Activated T-cell treated with anti-CD3 and anti-CD28 coated beads, Interleukin-2, amount 50 U/mL, for 72 hours (primary cell): ENCODE measurements around the gene SND1. TPM values are rescaled to one million over a fixed set of nuclear protein-coding genes. Genes with fewer than 3 reads are reported as not detected.
A peak's percentile ranks its signal among the peaks of the same experiment; 100 is the strongest.

Source experiments
- ATAC-seq, 2 donors: fragments of 150-1000 bp; cut with Tn5 transposase; replicated peaks in 1 of 2; 2 replicates each; pipeline ENCODE4 v1.10.0; 2021; ENCODE audit warnings: moderate library complexity in 2 of 2, mild to moderate bottlenecking in 1 of 2
- DNase-seq, 2 donors: peaks; one replicate each; pipeline ENCODE4 v3.0.0; 2021 to 2022; ENCODE audit warnings: mixed read lengths in 1 of 2
- H3K27ac Mint-ChIP-seq: one replicate; pipeline ENCODE4 v1.8.0; 2022; ENCODE audit warnings: mild to moderate bottlenecking, moderate library complexity, mixed read lengths
- H3K27me3 Mint-ChIP-seq: one replicate; pipeline ENCODE4 v1.8.0; 2022; ENCODE audit warnings: low read depth, mixed read lengths
- H3K36me3 Mint-ChIP-seq, 2 donors: one replicate each; pipeline ENCODE4 v1.8.0; 2022; ENCODE audit warnings: mixed read lengths in 2 of 2, mild to moderate bottlenecking in 1 of 2; ENCODE audit not compliant: insufficient read depth in 2 of 2
- H3K4me1 Mint-ChIP-seq: one replicate; pipeline ENCODE4 v1.8.0; 2022; ENCODE audit warnings: low read depth, mixed read lengths
- H3K4me3 Mint-ChIP-seq, 2 donors: one replicate each; pipeline ENCODE4 v1.8.0; 2022; ENCODE audit warnings: mild to moderate bottlenecking in 2 of 2, mixed read lengths in 2 of 2, moderate library complexity in 2 of 2
- H3K9me3 Mint-ChIP-seq, 2 donors: one replicate each; pipeline ENCODE4 v1.8.0; 2022; ENCODE audit warnings: mixed read lengths in 2 of 2
- total RNA-seq, 2 donors: library from RNA; stranded (reverse); gene quantifications; one replicate each; pipeline ENCODE4 v1.2.3, GENCODE V29; 2022

SND1 gene
- total RNA-seq, 2 donors from 2014 or later = 237 to 285 TPM

DNA sequence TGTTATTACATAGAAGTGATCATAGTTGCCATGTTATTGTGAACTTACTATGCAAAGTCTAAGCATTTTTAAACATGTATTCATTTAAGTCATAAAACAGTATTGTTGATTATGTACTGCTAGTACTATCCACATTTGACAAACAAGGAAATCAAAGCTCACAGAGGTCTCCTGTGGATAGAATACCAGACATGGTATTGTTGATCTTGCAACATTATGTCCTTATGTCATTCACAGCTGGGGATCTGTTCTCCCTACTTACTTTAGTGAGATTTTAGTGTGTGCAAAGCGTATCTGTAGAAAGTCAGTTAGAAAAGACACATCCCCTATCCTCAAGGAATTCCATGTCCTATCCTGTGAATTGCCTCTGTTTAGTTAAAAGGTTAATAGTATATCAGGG is 106.1 kb downstream of the SND1 start:
- no peak for ATAC-seq
- H3K4me1 Mint-ChIP-seq = peaks cover 46% of the 10 kb centered on the region
- no peaks in the 10 kb centered on the region for H3K9me3 Mint-ChIP-seq
- H3K27ac Mint-ChIP-seq = no peak overlapping the region
- no peaks in the 10 kb centered on the region for H3K36me3 Mint-ChIP-seq
- no peaks in the 10 kb centered on the region for H3K27me3 Mint-ChIP-seq
- no peak for DNase-seq
- no peak overlapping the region for H3K4me3 Mint-ChIP-seq

DNA sequence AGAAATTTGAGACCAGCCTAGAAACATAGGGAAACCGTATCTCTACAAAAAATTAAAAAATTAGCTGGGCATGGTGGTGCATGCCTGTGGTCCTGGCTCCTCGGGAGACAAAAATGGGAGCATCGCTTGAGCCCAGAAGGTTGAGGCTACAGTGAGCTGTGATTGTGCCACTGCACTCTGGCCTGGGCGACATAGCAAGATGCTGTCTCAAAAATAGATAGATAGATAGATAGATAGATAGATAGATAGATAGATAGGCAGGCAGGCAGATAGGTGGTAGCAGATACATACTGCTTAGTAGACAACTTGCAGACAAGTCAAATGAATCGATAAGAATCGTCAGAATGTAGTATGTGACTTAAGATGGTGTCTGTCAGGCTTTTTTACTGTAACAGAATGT is 106.9 kb downstream of the SND1 start:
- Mint-ChIP-seq H3K36me3 (no peaks in the 10 kb centered on the region), H3K27me3 (no peaks in the 10 kb centered on the region), H3K4me1 (peaks cover 39% of the 10 kb centered on the region), H3K4me3 (no peak overlapping the region), H3K9me3 (no peaks in the 10 kb centered on the region), H3K27ac (no peak overlapping the region)
- no peak for ATAC-seq
- DNase-seq = no peak

DNA sequence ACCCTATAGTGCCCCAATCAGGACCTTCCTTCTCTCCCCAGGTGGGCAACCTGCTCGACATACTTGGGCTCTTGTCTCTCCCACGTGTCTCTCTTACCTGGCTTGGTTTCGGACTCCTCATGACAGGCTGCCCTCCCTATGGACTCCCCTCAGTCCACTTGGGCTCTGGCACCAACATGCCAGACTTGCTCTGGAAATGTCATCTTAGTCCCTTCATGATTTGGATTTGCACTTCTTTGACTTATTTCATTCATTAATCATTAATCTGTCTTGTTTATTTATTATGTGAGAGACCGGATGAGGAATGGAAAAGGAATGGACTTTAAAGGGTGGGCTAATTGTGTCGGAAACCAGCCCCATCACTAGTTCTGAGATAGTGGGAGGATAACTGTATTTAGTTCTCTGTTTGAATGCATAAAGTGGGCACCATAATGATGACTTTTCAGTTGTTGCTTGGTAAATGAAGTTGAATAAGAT is 108.0 kb downstream of the SND1 start:
- H3K4me3 Mint-ChIP-seq = no peak overlapping the region
- no peak for ATAC-seq

DNA sequence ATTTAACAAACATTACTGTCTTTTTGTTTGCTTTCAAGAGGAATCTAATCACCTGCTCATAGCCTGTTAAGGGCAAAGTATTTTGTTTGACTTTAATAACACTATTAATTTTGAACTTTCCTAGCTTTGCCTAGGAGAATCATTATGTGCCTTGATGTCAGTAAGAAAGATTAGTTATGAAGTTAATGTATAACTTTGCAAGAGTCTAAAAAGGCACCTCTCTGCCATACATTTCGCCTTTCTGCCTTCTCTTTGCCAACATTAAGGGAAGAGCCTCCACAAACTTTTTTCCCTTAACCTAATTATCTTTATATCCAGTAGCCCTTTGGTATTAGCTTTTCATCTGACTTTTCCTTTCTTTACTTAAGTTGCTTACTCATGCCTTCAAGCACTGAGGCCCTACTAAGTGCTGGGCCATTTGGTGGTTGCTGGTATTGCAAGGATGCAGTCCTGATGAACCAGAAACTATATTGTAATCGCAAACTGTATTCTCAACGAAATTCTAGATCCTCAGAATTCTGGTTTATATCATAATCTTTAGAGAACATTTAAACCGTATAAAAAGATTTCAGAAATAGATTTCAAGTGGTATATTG is 108.5 kb downstream of the SND1 start:
- Mint-ChIP-seq H3K9me3 (no peaks in the 10 kb centered on the region), H3K36me3 (peaks cover 0 to 5% of the 10 kb centered on the region in 2 donors), H3K4me3 (no peak overlapping the region), H3K27me3 (no peaks in the 10 kb centered on the region), H3K4me1 (peaks cover 43% of the 10 kb centered on the region), H3K27ac (no peak overlapping the region)
- ATAC-seq (no peak), DNase-seq (no peak)

More for the DNA sequence above, 108.0 kb downstream of the SND1 start:
- H3K27ac Mint-ChIP-seq = no peak overlapping the region
- no peak for DNase-seq
- H3K9me3 Mint-ChIP-seq = no peaks in the 10 kb centered on the region
- H3K27me3 Mint-ChIP-seq = no peaks in the 10 kb centered on the region
- H3K36me3 Mint-ChIP-seq = peaks cover 0 to 5% of the 10 kb centered on the region in 2 donors
- peaks cover 44% of the 10 kb centered on the region for H3K4me1 Mint-ChIP-seq

DNA sequence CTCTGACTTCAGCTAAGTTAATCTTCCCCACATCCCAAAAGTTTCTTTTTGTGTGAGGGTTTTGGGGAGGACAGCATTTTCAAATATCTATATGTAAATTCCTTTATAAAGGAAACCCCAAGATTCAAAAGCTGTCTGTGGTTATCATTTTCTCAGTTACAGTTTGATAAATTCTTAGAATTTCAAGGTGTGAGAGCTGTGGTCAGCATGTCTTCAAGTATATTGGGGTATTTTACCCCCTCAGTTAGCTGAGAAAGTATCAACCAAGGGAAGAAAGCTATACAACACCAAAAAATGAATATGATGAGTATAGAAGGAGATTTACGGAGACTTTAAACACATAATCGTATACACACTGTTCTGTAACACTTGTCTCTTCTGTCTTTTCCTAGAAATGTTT is 109.2 kb downstream of the SND1 start:
- Mint-ChIP-seq H3K9me3 (no peaks in the 10 kb centered on the region), H3K4me3 (no peak overlapping the region), H3K36me3 (peaks cover 0 to 6% of the 10 kb centered on the region in 2 donors), H3K27me3 (no peaks in the 10 kb centered on the region), H3K4me1 (peaks cover 36% of the 10 kb centered on the region), H3K27ac (no peak overlapping the region)
- DNase-seq = no peak
- no peak for ATAC-seq

DNA sequence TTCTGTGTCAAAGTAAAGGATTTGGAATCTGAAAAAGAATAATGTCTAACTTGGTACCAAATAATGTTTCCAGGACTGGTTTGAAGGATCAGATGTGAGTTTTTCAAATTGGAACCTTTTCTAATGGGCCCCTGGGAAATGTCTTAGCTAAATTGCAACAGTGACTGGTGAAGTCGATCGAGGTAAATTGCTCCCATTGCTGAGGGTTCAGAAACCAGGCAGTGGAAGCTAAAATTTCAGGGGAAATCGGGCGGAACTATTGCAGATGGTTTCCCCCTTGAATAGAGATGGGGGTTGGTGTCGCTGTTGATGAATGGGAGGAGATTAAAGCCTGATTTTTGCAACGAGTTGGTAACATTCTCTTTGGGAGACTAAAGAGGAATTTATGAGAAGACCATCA is 112.7 kb downstream of the SND1 start:
- ATAC-seq = no peak
- Mint-ChIP-seq H3K4me3 (no peak overlapping the region), H3K36me3 (peaks cover 1 to 11% of the 10 kb centered on the region in 2 donors), H3K27ac (no peak overlapping the region), H3K27me3 (no peaks in the 10 kb centered on the region), H3K9me3 (peaks cover 0 to 2% of the 10 kb centered on the region in 2 donors), H3K4me1 (peaks cover 59% of the 10 kb centered on the region)
- DNase-seq = no peak

DNA sequence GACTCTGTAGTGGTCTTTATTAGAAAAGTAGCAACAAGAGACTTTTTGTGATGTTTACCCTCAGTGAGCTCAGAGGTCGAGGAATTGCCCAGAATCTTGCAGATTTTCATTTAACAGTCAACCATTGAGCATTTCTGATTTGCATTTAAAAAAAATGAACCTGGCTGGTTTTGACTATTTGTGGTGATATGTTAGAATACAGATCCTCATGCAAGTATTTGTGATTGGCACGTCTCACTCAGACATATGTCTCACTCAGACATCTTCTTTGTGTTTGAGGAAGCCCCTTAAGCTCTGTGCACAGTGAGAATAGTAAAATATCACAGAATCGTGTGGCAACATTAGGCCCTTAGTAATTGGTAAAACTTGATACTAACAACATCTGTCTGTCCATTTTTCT is 113.2 kb downstream of the SND1 start:
- peaks cover 57% of the 10 kb centered on the region for H3K4me1 Mint-ChIP-seq
- no peak overlapping the region for H3K4me3 Mint-ChIP-seq
- no peak for DNase-seq
- H3K9me3 Mint-ChIP-seq = peaks cover 0 to 2% of the 10 kb centered on the region in 2 donors
- H3K27ac Mint-ChIP-seq = no peak overlapping the region
- no peaks in the 10 kb centered on the region for H3K27me3 Mint-ChIP-seq
- ATAC-seq = no peak
- peaks cover 1 to 11% of the 10 kb centered on the region in 2 donors for H3K36me3 Mint-ChIP-seq

DNA sequence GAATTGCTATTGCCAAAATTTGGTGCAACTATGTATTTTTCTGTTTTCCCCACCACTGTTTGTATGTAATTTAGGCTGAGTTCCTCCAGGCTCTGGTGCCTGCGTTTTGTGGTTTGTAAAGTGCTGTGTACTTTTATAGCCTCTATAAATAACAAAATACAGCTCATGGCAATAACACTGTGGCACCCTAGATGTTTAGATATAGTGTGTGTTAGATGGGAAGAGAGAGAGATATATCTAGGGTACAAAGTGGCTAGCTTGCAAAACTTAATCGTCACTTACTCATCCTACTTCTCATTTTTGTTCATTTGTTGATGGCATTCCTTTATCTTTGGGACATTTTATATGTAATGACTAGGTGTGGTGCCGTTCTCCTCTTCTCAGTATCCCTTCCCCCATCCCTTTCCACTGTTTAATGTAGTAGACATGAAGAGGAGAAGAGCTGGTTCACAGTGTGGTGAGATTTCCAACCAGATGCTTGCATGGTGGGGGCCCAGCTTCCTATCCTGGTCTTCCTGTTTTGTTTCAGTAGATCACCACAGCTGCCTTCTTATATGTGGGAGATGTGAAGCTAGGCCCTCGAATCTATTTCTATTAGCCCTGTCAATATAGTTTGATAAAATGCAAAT is 115.0 kb downstream of the SND1 start:
- peak overlapping the region in 1 of 2 donors; percentile 4 for H3K4me3 Mint-ChIP-seq
- peaks cover 0 to 2% of the 10 kb centered on the region in 2 donors for H3K9me3 Mint-ChIP-seq
- no peaks in the 10 kb centered on the region for H3K27me3 Mint-ChIP-seq
- peaks cover 45% of the 10 kb centered on the region for H3K4me1 Mint-ChIP-seq
- DNase-seq (no peak), ATAC-seq (no peak)
- H3K27ac Mint-ChIP-seq = peak overlapping the region; percentile 27
- peaks cover 1 to 11% of the 10 kb centered on the region in 2 donors for H3K36me3 Mint-ChIP-seq

DNA sequence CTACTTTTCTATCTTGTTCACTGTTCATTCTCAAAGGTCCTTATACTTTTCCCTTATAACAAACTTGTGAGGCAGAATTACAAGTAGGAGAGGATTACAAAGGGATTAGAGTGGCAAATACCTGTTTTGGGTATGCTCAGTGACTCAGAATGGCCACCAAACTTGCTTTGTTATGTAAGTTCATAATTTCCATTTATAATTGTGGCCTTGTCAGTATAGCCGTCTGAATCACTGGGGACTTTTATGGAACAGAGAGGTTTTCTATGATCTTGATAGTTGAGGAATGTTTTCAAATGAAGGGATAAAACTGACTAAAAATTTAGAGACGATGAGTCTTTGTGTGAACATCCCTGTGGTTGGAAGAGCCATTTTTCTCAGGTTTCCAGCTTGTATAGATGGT is 116.2 kb downstream of the SND1 start:
- Mint-ChIP-seq H3K9me3 (peaks cover 0 to 2% of the 10 kb centered on the region in 2 donors), H3K4me3 (no peak overlapping the region), H3K4me1 (peaks cover 39% of the 10 kb centered on the region), H3K36me3 (peaks cover 1 to 14% of the 10 kb centered on the region in 2 donors), H3K27ac (peak overlapping the region; percentile 7), H3K27me3 (no peaks in the 10 kb centered on the region)
- ATAC-seq (no peak), DNase-seq (no peak)

DNA sequence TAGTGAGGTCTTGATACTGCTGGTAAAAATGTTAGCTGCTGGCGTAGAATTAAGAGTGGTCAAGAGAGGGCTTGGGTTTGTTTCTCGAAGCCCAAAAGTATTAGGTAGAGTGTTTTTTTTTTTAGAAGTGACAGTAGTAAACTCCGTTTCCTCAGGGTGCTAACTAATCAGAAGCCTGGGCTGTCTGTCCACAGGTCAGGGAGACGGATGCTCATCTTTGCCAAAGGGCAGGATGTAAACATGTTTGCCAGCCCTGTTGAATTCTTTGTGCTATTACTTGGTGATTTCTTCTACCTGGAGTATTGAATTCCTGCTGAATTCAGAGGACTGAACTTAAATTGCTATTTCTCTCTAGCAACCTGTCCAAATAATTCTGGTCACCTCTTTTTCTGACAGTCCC is 117.1 kb downstream of the SND1 start:
- peaks cover 1 to 16% of the 10 kb centered on the region in 2 donors for H3K36me3 Mint-ChIP-seq
- no peaks in the 10 kb centered on the region for H3K27me3 Mint-ChIP-seq
- peaks cover 39% of the 10 kb centered on the region for H3K4me1 Mint-ChIP-seq
- ATAC-seq (no peak), DNase-seq (no peak)
- H3K27ac Mint-ChIP-seq = no peak overlapping the region
- H3K9me3 Mint-ChIP-seq = peaks cover 0 to 2% of the 10 kb centered on the region in 2 donors
- no peak overlapping the region for H3K4me3 Mint-ChIP-seq

DNA sequence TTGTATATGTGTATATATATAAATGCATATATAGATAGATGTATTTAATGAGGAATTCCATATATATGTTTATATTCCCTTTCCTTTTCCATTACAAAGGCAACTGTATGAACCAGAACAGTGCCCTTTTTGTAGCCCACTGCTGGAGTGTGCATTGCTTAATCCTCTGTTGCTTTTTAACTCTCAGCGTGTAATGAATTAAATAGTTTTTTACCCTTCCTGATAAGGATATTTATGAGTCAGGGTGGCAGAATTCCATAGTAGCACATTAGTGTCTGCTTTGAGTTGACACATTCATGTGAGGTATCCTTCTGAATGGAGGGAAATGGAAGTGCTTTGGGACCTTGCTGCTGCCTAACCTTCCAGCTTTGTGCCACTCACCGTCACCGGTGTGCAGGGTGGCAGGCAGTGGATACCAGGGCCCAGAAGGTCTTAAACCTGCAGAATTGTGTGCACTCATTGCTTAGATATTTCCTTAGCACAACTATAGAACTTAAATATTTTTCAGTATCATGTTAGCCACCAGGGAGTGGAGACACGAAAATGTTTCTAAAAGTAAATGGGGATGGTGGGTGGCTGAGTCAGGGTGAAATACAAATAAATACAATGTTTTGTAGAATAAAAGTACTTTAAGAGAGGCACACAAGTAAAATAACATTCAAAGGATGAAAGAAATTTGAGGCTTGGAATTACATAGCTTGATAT is 117.9 kb downstream of the SND1 start:
- H3K27ac Mint-ChIP-seq = no peak overlapping the region
- ATAC-seq (no peak), DNase-seq (no peak)
- no peak overlapping the region for H3K4me3 Mint-ChIP-seq
- H3K36me3 Mint-ChIP-seq = peaks cover 1 to 12% of the 10 kb centered on the region in 2 donors
- H3K4me1 Mint-ChIP-seq = peaks cover 33% of the 10 kb centered on the region
- peaks cover 0 to 2% of the 10 kb centered on the region in 2 donors for H3K9me3 Mint-ChIP-seq
- H3K27me3 Mint-ChIP-seq = no peaks in the 10 kb centered on the region

DNA sequence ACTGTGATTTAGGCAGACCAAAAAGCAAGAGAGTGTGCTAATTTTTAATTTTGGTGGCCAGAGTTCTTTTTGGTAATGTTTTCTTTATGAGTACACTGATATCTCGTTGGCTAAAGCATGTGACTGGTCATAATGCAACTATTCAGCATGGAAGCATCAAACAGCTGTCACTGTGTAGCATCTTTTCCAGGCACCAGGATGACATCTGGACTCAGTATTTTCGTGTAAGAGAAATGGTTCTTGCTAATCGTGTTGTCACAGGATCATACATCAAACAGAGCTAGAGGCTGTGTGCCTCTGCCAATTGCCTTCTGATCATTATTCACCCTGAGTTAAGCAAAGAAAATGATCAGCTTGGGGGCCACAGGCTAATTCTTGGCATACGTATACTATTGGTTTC is 118.9 kb downstream of the SND1 start:
- no peak for DNase-seq
- peaks cover 32% of the 10 kb centered on the region for H3K4me1 Mint-ChIP-seq
- no peak overlapping the region for H3K4me3 Mint-ChIP-seq
- no peak for ATAC-seq
- no peaks in the 10 kb centered on the region for H3K27me3 Mint-ChIP-seq
- no peak overlapping the region for H3K27ac Mint-ChIP-seq
- H3K9me3 Mint-ChIP-seq = peaks cover 0 to 2% of the 10 kb centered on the region in 2 donors
- peaks cover 1 to 11% of the 10 kb centered on the region in 2 donors for H3K36me3 Mint-ChIP-seq

DNA sequence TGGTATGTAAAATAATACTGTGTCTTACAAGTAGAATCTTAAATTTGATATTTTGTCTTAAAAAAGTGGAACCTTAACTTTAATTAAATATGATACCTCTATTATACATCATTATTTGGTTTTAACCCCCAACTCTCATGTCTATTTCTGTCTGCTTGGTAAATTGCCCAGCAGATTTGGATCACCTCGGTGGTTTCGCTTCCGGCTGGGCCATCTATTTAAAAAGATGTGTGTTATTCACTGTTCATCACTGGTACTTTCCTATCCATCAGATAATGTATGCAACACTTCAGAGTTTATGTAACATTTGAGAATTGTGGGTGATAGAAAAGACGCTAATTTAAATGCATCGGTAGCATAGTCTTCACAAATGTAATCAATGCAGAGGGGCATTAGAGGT is 119.7 kb downstream of the SND1 start:
- Mint-ChIP-seq H3K4me3 (no peak overlapping the region), H3K36me3 (peaks cover under 1 to 10% of the 10 kb centered on the region in 2 donors), H3K4me1 (peaks cover 29% of the 10 kb centered on the region), H3K27me3 (no peaks in the 10 kb centered on the region), H3K9me3 (peaks cover 0 to 1% of the 10 kb centered on the region in 2 donors), H3K27ac (no peak overlapping the region)
- ATAC-seq = no peak
- DNase-seq = no peak
